ENCODE data around the gene CDH10.

The CDH10 gene

GRCh38 chr5:24444414-24444813 lies 200.4 kb downstream of the CDH10 start:
- no peaks in the 10 kb centered on the region for H3K36me3 Mint-ChIP-seq (ENCODE audit: low read depth)
- no peak for TF ChIP-seq CTCF (IDR thresholded peaks at IDR 0.05; ENCODE audit: unreplicated experiment in 3 of 3)
- no peak overlapping the region for H3K4me3 Mint-ChIP-seq
- no peak overlapping the region for H3K27ac Mint-ChIP-seq
- no peaks in the 10 kb centered on the region for H3K9me3 Mint-ChIP-seq
- H3K4me1 Mint-ChIP-seq, result no peaks in the 10 kb centered on the region
- no peaks in the 10 kb centered on the region for H3K27me3 Mint-ChIP-seq (ENCODE audit: low read depth)

GRCh38 chr5:24439465-24439864 lies 205.3 kb downstream of the CDH10 start:
- no peaks in the 10 kb centered on the region for H3K4me1 Mint-ChIP-seq
- no peaks in the 10 kb centered on the region for H3K9me3 Mint-ChIP-seq
- TF ChIP-seq CTCF (IDR thresholded peaks at IDR 0.05; ENCODE audit: unreplicated experiment in 3 of 3), result no peak
- H3K4me3 Mint-ChIP-seq, result no peak overlapping the region
- H3K27me3 Mint-ChIP-seq (ENCODE audit: low read depth), result no peaks in the 10 kb centered on the region
- no peaks in the 10 kb centered on the region for H3K36me3 Mint-ChIP-seq (ENCODE audit: low read depth)
- H3K27ac Mint-ChIP-seq, result no peak overlapping the region
